Effector memory CD4-positive, alpha-beta T cell (primary cell): Measurements from ENCODE around the gene PDE5A.

Source experiments
- DNase-seq, 3 donors: peaks; one replicate each; pipeline ENCODE4 v3.0.0-alpha.2; 2020
- H3K27ac ChIP-seq: 2 replicates; pipeline ENCODE4 v1.7.0; 2013; ENCODE audit warnings: mild to moderate bottlenecking, low read length, moderate library complexity; ENCODE audit not compliant: insufficient read depth, poor library complexity, severe bottlenecking
- H3K27me3 ChIP-seq: replicated peaks from 2 replicates; pipeline ENCODE4 v1.7.0; 2013; ENCODE audit warnings: mild to moderate bottlenecking, low read length; ENCODE audit not compliant: insufficient read depth, control insufficient read depth, poor library complexity, severe bottlenecking
- H3K36me3 ChIP-seq: 2 replicates; pipeline ENCODE4 v1.7.0; 2013; ENCODE audit warnings: mild to moderate bottlenecking, low read length, moderate library complexity; ENCODE audit not compliant: control insufficient read depth, insufficient read depth
- H3K4me1 ChIP-seq: 2 replicates; pipeline ENCODE4 v1.7.0; 2013; ENCODE audit warnings: low read length, mild to moderate bottlenecking; ENCODE audit not compliant: control insufficient read depth, insufficient read depth, poor library complexity, severe bottlenecking
- H3K4me3 ChIP-seq: 2 replicates; pipeline ENCODE4 v1.7.0; 2013; ENCODE audit warnings: low read length, low read depth, mild to moderate bottlenecking; ENCODE audit not compliant: insufficient read depth, poor library complexity, severe bottlenecking
- H3K9me3 ChIP-seq: 2 replicates; pipeline ENCODE4 v1.7.0; 2013; ENCODE audit warnings: mild to moderate bottlenecking, low read length, moderate library complexity; ENCODE audit not compliant: control insufficient read depth

The PDE5A gene

GRCh38 chr4:119550857-119551532 is 77.6 kb downstream of the PDE5A start:
- no peak overlapping the region for H3K27ac ChIP-seq
- H3K36me3 ChIP-seq = peaks cover 6% of the 10 kb centered on the region
- H3K4me3 ChIP-seq = no peak overlapping the region
- no peaks in the 10 kb centered on the region for H3K4me1 ChIP-seq
- DNase-seq = no peak
- H3K27me3 ChIP-seq = no peaks in the 10 kb centered on the region
- H3K9me3 ChIP-seq = no peaks in the 10 kb centered on the region

- Histone ChIP-seq H3K9me3 (no peaks in the 10 kb centered on the region), H3K4me1 (no peaks in the 10 kb centered on the region), H3K27ac (no peak overlapping the region), H3K4me3 (no peak overlapping the region), H3K36me3 (peaks cover 6% of the 10 kb centered on the region), H3K27me3 (no peaks in the 10 kb centered on the region)
- no peak for DNase-seq
Observed at GRCh38 chr4:119549639-119550038, 79.0 kb downstream of the PDE5A start.

- no peak overlapping the region for H3K4me3 ChIP-seq
- no peaks in the 10 kb centered on the region for H3K36me3 ChIP-seq
- no peak for DNase-seq
- no peaks in the 10 kb centered on the region for H3K4me1 ChIP-seq
- no peak overlapping the region for H3K27ac ChIP-seq
- H3K27me3 ChIP-seq = no peaks in the 10 kb centered on the region
- no peaks in the 10 kb centered on the region for H3K9me3 ChIP-seq
Observed at GRCh38 chr4:119543779-119544178, 84.8 kb downstream of the PDE5A start.

GRCh38 chr4:119543187-119543586 is 85.4 kb downstream of the PDE5A start:
- H3K27ac ChIP-seq = no peak overlapping the region
- no peaks in the 10 kb centered on the region for H3K4me1 ChIP-seq
- no peaks in the 10 kb centered on the region for H3K27me3 ChIP-seq

GRCh38 chr4:119540249-119540648 is 88.4 kb downstream of the PDE5A start:
- H3K27me3 ChIP-seq = no peaks in the 10 kb centered on the region
- no peak overlapping the region for H3K27ac ChIP-seq
- no peaks in the 10 kb centered on the region for H3K36me3 ChIP-seq
- H3K9me3 ChIP-seq = no peaks in the 10 kb centered on the region
- no peak overlapping the region for H3K4me3 ChIP-seq
- no peak for DNase-seq
- H3K4me1 ChIP-seq = no peaks in the 10 kb centered on the region

More at GRCh38 chr4:119543187-119543586, 85.4 kb downstream of the PDE5A start:
- no peak for DNase-seq
- H3K36me3 ChIP-seq = no peaks in the 10 kb centered on the region
- H3K9me3 ChIP-seq = no peaks in the 10 kb centered on the region
- no peak overlapping the region for H3K4me3 ChIP-seq

GRCh38 chr4:119537586-119537985 is 91.0 kb downstream of the PDE5A start:
- no peaks in the 10 kb centered on the region for H3K36me3 ChIP-seq
- H3K4me1 ChIP-seq = no peaks in the 10 kb centered on the region
- H3K9me3 ChIP-seq = no peaks in the 10 kb centered on the region
- no peak for DNase-seq
- H3K27me3 ChIP-seq = no peaks in the 10 kb centered on the region
- no peak overlapping the region for H3K27ac ChIP-seq
- H3K4me3 ChIP-seq = no peak overlapping the region

- no peaks in the 10 kb centered on the region for H3K36me3 ChIP-seq
- no peaks in the 10 kb centered on the region for H3K27me3 ChIP-seq
- no peaks in the 10 kb centered on the region for H3K4me1 ChIP-seq
- no peak overlapping the region for H3K4me3 ChIP-seq
- H3K27ac ChIP-seq = no peak overlapping the region
- no peaks in the 10 kb centered on the region for H3K9me3 ChIP-seq
- DNase-seq = no peak
Observed at GRCh38 chr4:119536572-119537528, 91.8 kb downstream of the PDE5A start.

- DNase-seq = no peak
- Histone ChIP-seq H3K36me3 (no peaks in the 10 kb centered on the region), H3K27me3 (no peaks in the 10 kb centered on the region), H3K4me3 (no peak overlapping the region), H3K4me1 (no peaks in the 10 kb centered on the region), H3K9me3 (no peaks in the 10 kb centered on the region), H3K27ac (no peak overlapping the region)
Observed at GRCh38 chr4:119532319-119532718, 96.3 kb downstream of the PDE5A start.

GRCh38 chr4:119529788-119530187 is 98.8 kb downstream of the PDE5A start:
- H3K36me3 ChIP-seq = no peaks in the 10 kb centered on the region
- H3K4me3 ChIP-seq = no peak overlapping the region
- H3K27ac ChIP-seq = no peak overlapping the region
- no peak for DNase-seq
- no peaks in the 10 kb centered on the region for H3K4me1 ChIP-seq
- H3K27me3 ChIP-seq = no peaks in the 10 kb centered on the region
- H3K9me3 ChIP-seq = no peaks in the 10 kb centered on the region
